Putamen (tissue), 1 donor: ENCODE measurements around the gene MPG.
A peak's percentile ranks its signal among the peaks of the same experiment; 100 is the strongest.

ENCODE experiments used
- DNase-seq: peaks from one replicate; pipeline ENCODE4 v3.0.0-alpha.2; 2016; ENCODE audit warnings: low spot score

The MPG gene

DNA sequence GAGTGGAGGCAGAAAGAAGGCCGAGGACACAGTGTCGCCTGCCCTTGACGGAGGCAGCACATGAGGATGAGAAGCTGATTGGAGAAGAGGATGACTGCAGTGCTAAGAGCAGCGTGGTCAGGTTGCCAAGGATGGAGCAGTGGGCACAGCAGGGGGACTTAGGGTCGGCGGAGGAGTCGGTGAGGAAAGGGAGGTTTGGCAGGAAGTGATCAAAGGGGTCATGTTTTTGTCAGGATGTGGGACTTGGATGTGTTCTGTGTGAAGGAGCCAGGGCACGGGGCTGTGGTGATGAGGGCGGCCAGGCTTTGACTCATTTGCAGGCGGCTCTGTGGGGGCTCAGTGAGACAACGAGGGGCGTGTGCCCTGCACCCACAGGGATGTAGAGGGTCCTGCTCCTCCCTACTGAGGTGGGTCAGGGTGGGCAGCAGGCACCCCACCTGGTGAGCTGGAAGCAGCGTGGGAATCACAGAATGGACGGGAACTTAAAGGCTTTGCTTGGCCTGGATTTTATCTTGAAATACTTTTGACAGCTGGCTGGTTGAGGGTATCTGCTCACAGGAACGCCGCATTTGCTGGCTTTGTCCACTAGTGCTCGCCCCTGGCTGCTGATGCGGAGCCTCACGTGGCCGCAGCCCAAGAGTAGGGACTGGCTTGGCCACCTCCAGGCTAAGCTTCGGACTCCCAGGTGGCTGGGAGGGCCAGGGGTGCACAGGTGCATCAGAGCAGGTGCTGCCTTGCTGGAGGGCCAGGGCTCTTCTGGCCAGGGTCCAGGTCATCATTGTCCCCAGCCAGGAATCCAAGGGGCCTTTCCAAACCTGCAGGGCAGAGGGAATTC, 6.0 kb downstream of the MPG start:
- no peak for DNase-seq

DNA sequence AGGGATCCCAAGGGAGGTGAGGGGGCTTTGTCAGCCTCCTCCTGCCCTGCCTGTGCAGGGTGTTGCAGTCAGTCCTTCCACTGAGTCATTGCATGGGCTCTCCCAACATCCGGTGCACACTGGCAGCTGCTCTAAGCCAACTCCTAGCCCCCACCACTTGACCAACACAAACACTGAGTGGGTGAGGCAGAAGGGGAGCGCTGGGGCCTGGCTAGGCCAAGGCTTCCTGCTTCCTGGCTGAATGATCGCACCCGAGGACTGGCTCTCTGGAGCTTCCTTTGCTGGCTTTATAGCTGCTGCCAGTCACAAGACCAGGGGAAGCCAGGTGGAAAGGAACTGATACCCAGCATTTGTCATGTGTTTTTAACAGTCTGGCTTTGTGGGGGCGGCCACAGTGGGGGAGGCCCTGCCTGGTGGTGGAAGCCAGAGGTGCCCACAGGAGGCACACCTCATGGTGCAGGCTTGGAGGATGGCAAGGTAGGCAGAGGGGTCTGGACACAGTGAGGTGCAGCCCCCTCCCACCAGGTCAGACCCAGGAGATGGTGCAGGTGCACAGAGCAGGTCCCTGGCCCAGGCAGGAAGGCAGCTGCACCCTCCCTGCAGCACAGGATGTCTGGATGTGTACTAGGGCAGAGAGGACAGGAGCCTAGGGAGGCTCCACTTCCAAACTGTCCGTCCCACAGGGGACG, 6.8 kb downstream of the MPG start:
- no peak for DNase-seq

DNA sequence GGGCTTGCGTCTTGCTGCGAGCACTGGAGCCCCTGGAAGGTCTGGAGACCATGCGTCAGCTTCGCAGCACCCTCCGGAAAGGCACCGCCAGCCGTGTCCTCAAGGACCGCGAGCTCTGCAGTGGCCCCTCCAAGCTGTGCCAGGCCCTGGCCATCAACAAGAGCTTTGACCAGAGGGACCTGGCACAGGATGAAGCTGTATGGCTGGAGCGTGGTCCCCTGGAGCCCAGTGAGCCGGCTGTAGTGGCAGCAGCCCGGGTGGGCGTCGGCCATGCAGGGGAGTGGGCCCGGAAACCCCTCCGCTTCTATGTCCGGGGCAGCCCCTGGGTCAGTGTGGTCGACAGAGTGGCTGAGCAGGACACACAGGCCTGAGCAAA, 7.4 kb downstream of the MPG start:
- no peak for DNase-seq

DNA sequence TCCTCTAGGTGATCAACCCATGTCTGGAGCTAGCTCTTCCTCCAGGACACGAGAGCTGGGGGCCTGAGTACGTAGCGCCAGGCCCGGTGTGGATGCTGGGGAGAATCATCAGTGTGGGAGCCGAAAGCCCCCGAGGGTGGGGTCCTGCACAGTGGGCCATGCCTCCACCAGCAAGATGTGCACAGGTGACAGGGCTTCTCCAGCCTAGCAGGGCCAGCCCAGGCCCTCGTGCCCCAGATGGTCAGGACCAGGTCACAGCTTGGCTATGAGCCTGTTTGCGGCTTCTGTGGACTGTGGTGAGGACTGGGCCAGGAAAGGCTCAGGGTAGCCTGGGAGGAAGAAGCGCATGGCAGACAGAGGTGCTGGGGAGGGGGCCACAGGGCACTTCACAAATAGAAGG, 7.8 kb downstream of the MPG start:
- DNase-seq: no peak

DNA sequence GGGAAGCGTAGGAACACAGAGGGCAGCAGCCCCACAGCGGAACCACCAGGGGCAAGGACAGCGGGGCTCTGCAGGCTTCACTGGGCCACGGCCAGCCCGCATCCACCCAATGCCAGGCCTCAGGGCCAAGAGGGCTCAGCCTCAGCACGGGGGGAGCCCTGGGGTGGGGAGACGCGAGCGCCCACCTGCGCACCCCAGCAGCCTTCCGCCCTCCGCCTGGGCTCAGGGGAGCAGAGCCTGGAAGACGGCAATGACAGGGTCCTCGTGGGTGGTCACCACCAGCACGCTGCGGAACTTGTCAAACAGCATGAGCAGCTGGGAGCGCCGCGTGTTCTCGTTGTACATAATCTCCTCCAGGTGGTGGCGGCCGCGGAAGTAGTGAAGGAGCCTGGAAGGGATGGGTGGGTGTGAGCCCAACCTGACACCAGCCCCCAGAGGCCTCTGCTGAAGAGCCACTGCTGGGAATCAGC, 8.5 kb downstream of the MPG start:
- DNase-seq: no peak

DNA sequence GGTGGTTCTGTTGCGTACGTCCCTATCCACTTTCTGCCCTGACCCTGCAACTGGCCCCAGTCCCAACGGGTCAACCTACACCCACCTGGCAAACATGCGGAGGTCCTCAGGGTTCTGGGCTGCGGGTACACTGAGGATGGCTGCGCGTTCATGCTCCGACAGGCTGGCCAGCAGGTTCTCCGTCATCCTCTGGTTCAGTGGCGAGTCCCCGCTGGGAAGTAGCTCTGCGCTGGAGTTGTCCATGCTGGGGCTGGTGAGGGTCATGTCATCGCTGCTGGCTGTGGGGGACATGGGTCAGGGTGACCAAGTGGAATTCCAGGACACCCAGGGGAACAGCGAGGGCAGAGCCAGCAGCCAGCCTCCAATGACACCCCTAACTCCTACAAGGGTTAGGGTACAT, 10.6 kb downstream of the MPG start:
- DNase-seq: no peak

DNA sequence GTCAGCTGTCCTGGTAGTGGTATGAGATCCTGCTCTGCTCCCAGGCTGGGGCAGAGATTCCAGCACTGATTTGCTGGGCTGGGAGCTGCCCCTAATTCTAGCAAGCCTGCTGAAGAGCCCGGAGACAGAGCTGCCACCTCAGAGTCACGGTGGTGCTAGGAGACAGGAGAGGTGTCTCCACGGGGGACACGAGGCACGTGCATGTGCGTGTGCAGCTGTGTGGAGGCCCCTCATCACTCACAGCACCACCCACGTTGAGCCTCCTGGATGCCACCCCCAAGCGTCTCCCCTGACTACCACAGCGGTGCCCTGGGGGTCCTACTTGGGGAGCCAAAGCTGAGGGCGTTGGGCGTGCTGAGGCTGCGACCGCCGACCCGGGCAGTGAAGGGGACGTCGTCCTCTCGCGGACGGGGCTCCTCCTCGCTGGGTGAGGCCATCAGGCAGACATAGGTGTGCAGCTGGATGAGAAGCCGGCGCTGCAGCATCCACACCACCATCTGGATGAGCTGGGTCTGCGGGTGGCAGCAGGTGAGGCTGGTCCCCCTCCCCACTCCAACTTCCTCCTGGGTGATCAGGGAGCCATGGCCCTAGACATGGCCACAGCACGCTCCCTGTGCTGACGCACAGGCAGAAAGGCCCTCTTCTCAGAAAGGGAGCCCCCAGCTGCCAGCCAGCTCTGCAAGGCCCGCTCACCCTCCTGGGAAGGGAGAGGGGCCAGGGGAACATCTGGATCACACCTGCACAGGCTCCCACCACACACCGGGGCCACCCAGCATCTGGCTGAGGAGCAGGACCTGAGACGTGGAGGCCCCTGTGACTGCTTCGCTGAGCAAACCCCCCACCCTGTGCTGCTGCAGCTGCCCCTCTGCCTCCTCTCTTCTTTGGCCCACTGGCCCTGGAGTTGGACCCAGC, 11.6 kb downstream of the MPG start:
- DNase-seq: no peak

DNA sequence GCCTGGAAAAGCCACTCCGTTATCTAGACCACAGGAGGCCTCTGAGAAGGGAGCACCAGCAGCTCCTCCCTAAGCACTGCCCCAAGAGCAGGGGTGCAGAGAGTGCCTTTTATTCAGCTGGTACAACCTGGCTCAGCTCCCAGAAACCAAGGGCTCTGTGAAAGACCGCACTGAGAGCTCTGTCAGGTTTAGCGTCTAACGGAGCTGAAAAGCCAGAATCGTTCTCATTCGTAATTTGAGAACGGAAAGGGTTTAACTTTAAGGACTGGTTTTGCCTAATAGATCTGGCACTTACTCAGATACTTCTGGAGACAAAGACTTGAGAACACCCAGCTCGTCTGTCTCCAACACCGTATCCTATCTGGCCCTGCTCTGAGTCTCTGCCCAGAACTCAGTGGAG, 13.5 kb downstream of the MPG start:
- peak; percentile 73 for DNase-seq

DNA sequence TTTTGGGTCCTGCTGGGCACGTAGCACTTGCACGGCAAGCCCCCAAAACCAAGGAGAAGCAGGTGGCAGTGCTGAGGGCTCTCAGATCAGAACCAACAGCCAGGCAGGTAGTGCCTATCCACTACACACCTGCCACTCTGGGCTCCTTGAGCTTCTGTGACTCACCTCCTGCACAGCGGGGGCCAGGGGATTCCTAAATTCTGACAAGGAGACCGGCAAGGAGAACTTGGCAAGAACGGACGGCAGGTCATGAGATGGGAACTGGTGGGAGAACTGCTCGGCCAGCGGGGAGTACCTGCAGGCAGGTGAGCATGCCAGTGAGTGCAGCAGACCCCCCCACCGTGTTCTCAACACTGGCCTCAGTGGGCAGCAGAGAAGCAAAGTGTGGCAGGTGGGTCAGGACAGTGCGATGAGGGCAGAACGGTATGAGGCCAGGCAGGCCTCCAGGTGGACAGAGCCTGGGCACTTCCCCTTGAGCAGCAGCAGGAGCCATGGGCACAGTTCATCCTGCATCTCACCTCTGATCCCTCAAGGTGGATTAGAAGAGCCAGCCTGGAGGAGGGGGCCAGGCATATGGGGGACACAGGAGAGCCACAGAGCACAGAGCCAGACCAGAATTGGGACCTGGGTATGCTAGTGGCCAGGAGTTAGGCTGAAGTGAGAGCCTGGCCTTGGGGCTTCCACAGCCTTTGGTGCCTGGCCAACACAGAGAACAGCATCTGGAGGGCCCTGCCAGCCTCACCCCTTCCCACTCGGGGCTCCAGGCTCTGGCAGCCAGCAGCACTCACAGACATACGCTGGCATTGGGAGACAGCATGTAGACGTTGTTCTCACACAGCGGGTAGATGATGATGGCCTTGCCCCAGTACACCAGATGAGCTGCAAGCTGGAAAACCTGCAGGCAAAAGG, 14.7 kb downstream of the MPG start:
- no peak for DNase-seq

DNA sequence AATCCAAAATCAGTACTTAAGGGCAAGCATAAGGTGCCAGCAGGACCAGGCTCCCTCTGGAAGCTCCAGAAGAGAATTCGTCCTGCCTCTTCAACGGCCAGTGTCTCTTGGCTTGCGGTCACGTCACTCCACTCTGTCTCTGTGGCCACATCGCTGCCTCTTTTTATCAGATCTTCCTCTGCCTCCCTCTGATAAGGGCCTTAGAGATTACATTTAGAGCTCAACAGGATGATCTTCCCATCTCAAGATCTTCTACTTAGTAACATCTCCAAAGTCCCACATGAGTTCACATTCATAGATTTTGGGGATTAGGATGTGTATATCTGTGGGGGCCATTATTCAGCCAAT, 16.9 kb downstream of the MPG start:
- no peak for DNase-seq

DNA sequence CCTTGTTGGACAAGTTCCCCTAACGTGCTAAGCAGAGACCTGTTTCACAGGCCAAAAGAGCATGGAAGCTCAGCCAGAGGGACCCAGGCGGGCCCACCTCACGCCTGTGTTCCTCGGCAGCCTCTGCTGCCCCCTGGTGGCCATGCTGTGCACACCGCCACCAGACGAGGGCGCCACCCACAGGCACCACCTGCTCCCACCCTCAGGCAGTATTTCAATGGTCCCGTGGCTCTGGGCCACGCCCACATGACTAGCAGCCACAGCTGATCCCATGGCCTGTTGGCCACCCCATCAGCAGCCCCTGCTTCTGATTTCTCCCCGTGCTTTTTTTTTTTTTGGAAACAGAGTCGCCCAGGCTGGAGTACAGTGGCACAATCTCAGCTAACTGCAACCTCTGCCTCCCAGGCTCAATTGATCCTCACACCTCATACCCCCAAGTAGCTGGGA, 18.9 kb downstream of the MPG start:
- DNase-seq: peak; percentile 85

DNA sequence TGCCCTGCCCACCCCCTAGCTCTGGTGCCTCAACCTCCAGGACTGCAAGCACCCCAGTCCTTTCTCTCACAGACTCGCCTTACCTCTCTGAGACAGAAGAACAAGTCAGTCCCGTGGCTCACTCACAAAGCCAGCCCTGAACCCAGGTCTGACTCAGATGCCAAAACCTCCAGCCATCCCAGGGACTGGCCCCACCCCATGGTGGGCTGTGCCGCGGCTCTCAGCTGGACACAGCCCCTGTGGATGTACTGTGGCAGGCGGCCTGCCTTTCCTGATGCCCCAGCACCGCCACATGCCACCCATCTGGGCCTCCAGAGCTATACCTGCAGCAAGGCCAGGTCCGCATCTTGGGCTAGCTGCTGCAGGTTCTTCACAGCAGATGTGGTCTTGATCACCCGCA, 19.8 kb downstream of the MPG start:
- no peak for DNase-seq

DNA sequence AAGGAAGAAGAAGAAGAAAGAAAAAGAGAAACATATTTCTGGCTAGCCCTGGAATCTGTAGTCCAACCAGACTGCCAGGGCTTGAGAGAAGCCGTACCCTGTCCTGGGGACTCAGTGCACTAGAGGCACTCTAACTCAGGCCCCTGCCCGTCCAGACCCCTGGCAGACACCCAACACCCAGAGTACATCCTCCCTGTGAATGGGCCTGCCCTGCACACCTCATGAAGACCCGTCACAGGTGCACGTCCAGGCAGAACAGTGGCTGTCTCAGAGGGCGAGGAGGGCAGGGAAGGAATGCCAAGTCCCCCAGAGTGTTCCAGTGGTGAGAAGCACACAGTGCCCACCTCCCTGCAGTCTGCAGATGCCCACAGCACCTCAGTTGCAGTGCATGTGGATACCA, 23.0 kb downstream of the MPG start:
- DNase-seq: no peak

DNA sequence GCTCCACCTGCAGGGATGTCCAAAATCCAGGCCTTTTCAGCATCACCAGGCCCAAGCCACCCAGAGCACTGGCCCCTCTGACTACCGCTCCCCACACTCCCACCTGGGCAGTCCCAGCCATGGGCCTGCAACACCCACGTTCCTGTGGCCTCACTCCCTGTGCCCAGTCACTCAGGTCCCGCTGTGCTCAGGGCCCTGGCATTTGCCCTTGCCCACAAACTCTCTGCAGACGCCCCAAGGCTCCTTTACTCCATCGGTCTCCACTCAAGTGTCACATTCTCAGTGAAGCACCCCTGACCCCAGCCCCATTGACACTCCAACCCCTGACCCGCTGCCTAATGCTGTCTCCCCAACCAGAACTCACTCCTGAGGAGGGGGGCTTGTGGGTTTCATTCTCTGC, 23.6 kb downstream of the MPG start:
- no peak for DNase-seq

DNA sequence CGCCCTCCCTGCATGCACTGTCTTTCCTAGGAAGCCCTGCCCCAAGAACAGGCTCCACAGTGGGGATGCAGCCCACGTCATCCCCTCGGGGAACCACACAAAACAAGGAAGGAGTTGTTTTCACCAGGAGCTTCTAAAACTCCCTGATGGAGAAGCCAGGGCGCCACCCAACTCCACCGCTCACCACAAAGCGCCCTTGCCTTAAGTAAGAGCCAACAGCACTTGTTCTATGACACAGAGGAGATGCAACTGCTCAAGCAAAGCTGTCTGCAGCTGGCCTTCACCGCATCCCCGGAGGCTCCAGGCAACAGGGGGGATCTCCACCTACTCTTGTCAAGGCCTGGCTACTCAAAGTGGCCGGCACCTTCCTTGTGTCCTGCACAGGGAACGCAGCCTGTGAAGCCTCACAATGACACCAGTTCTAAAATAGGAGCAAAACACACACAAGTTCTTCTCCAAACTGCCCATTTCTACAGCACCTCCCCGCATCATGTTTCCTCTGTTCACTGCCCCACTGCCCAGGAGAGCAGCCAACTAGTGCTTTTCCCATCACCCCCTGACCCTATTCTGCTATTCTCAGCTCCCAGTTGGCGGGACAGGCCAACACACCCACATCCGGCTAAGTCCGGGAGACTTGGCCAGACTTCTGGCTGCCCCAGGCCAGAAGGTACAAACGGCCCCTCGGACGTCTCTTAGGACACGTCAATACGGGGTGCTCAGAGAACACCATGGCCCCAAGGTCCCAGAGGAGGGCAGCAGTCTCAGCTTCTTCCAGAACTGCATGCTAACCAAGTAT, 24.2 kb downstream of the MPG start:
- DNase-seq: peak; percentile 65

DNA sequence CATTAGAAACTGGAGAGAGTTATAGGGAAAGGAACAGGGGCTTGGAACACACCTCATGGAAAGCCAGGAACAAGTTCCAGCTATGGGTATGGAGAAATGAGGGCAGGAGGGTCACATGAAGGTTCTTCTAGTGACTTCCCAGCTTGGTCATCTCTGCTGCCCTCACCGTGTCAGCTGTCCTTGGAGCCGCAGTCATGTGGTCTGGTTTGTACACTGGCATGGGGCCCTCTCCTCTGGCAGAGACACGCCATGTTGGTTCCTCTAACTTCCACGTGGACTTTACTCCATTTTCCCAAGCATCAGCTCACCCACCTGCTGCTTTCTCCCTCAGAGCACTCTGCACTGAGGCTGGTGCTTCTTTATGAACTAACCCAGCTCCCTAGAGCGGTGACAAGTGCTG, 26.3 kb downstream of the MPG start:
- DNase-seq: no peak

DNA sequence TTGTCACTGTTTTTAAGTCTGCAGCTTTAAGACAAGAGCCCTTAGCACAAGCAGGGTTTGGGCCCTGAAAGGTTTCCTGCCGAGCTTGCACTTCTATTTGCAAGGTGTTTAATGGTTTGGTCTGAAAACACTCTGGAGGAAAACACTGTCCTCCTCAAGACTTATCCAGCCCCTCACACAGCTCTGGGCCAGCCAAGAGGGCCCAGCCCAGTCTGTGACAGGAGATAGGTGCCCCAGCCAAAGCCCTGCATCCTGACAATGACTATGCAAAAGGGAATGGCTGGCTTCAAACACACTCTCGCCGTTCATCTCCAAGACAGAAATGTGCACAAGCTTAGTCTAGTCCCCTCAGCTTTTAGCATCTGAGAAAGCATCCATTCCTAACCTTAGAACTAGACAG, 26.9 kb downstream of the MPG start:
- no peak for DNase-seq

DNA sequence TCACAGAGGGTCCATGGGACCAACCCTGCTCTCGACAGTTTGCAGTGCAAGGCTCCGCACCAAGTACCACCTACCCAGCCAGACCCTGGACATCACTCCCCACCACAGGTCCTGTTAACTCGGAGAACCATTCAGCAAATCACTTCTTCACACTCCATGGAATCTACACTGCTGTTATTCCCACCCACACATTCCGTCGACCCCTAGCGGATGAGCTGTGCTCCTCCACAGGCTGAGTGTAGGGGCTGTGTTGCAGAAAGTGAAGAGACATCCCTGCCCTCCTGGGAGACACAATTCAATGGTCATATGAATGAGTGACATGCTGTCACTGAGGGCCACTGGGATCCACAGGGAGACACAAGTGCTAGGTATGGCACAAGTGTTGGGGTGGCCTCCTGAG, 27.5 kb downstream of the MPG start:
- DNase-seq: no peak

DNA sequence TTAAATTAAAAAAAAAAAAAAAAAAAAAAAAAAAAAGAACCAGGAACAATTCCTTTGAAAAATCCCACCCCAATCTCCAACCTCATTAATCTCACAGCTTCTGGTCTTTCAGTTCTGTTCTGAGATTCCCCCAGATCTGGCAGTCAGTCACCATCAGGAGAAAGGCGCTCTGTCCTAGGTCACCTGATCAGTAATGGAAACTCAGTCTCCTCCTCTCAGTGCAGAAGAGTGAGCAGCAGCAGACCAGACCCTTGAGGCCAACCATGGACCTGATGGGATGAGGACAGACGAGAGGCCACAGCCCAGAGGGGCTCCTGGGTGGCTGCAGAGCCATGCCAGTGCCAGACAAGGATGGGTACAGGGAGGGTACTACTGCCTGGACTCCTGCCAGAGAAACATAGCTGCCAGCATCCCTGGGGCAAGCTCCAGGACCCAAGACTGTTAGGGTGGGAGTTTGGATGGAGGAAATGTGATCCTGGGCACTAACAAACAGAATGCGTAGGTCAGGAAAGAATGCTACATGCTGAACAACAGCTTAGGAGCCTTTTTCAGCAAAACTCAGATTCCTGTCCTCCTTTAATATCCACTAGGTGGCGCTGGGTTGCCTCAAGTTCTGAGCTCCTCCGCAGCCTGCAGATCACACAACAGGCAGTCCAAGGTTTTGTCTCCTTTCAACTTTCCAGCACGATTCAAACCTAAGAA, 28.7 kb downstream of the MPG start:
- DNase-seq: peak; percentile 76
